HEK293 (cell line): ENCODE data around the gene SFT2D2.

Experiments
- EGR2 ChIP-seq: fragments of 450-650 bp; formaldehyde crosslinking; IDR thresholded peaks from 2 replicates; pipeline ENCODE4 v1.5.1; 2016; ENCODE audit warnings: low read depth, missing biosample characterization, missing genetic modification characterization
- GLIS1 ChIP-seq: fragments of 450-650 bp; formaldehyde crosslinking; IDR thresholded peaks from 2 replicates; pipeline ENCODE4 v1.5.1; 2016; ENCODE audit warnings: missing biosample characterization, missing genetic modification characterization
- GLIS2 ChIP-seq: fragments of 450-650 bp; formaldehyde crosslinking; IDR thresholded peaks from 2 replicates; pipeline ENCODE4 v1.5.1; 2016; ENCODE audit warnings: missing biosample characterization, missing genetic modification characterization
- PATZ1 ChIP-seq: fragments of 450-650 bp; formaldehyde crosslinking; IDR thresholded peaks from 2 replicates; pipeline ENCODE4 v1.5.1; 2016; ENCODE audit warnings: missing biosample characterization, missing genetic modification characterization
- PBX3 ChIP-seq: sonication (generic); formaldehyde crosslinking; IDR thresholded peaks from 2 replicates; pipeline ENCODE4 v1.8.1; 2022; ENCODE audit warnings: mild to moderate bottlenecking, moderate library complexity, missing genetic modification reagents
- PRDM6 ChIP-seq: fragments of 450-650 bp; formaldehyde crosslinking; IDR thresholded peaks from 2 replicates; pipeline ENCODE4 v1.5.1; 2017; ENCODE audit warnings: missing biosample characterization, missing genetic modification characterization
- SALL2 ChIP-seq: fragments of 450-650 bp; formaldehyde crosslinking; IDR thresholded peaks from 2 replicates; pipeline ENCODE4 v1.5.0; 2017; ENCODE audit warnings: missing biosample characterization, mild to moderate bottlenecking, missing genetic modification characterization, borderline replicate concordance
- ZBTB17 ChIP-seq: fragments of 450-650 bp; formaldehyde crosslinking; IDR thresholded peaks from 2 replicates; pipeline ENCODE4 v1.5.1; 2016; ENCODE audit warnings: missing biosample characterization, missing genetic modification characterization
- ZBTB20 ChIP-seq: fragments of 450-650 bp; formaldehyde crosslinking; IDR thresholded peaks from 2 replicates; pipeline ENCODE4 v1.5.1; 2016; ENCODE audit warnings: missing biosample characterization, missing genetic modification characterization
- ZBTB48 ChIP-seq: fragments of 450-650 bp; formaldehyde crosslinking; IDR thresholded peaks from 2 replicates; pipeline ENCODE4 v1.5.1; 2016; ENCODE audit warnings: missing biosample characterization, missing genetic modification characterization
- ZBTB7A ChIP-seq: fragments of 450-650 bp; formaldehyde crosslinking; IDR thresholded peaks from 2 replicates; pipeline ENCODE4 v1.5.1; 2016; ENCODE audit warnings: low read depth, missing biosample characterization, missing genetic modification characterization
- ZBTB8A ChIP-seq: fragments of 450-650 bp; formaldehyde crosslinking; IDR thresholded peaks from 2 replicates; pipeline ENCODE4 v1.5.1; 2016; ENCODE audit warnings: missing biosample characterization, missing genetic modification characterization
- ZNF223 ChIP-seq: fragments of 450-650 bp; formaldehyde crosslinking; IDR thresholded peaks from 2 replicates; pipeline ENCODE4 v1.5.1; 2016; ENCODE audit warnings: missing biosample characterization, missing genetic modification characterization
- ZNF335 ChIP-seq: fragments of 450-650 bp; formaldehyde crosslinking; conservative IDR thresholded peaks from 2 replicates; pipeline ENCODE4 v1.5.1; 2016; ENCODE audit warnings: missing biosample characterization, missing genetic modification characterization
- ZNF571 ChIP-seq: fragments of 450-650 bp; formaldehyde crosslinking; IDR thresholded peaks from 2 replicates; pipeline ENCODE4 v1.5.0; 2017; ENCODE audit warnings: missing biosample characterization, missing genetic modification characterization
- TF ChIP-seq, protein P1 (sequence below): fragments of 450-650 bp; formaldehyde crosslinking; IDR thresholded peaks from 2 replicates; pipeline ENCODE4 v1.5.1; 2016; ENCODE audit warnings: missing biosample characterization, missing genetic modification characterization, borderline replicate concordance
- TF ChIP-seq, protein P2 (sequence below): fragments of 450-650 bp; formaldehyde crosslinking; IDR thresholded peaks from 2 replicates; pipeline ENCODE4 v1.5.1; 2017; ENCODE audit warnings: missing biosample characterization, missing genetic modification characterization
- TF ChIP-seq, protein P3 (sequence below): fragments of 450-650 bp; formaldehyde crosslinking; IDR thresholded peaks from 2 replicates; pipeline ENCODE4 v1.5.1; 2016; ENCODE audit warnings: missing biosample characterization, missing genetic modification characterization

SFT2D2 gene

DNA sequence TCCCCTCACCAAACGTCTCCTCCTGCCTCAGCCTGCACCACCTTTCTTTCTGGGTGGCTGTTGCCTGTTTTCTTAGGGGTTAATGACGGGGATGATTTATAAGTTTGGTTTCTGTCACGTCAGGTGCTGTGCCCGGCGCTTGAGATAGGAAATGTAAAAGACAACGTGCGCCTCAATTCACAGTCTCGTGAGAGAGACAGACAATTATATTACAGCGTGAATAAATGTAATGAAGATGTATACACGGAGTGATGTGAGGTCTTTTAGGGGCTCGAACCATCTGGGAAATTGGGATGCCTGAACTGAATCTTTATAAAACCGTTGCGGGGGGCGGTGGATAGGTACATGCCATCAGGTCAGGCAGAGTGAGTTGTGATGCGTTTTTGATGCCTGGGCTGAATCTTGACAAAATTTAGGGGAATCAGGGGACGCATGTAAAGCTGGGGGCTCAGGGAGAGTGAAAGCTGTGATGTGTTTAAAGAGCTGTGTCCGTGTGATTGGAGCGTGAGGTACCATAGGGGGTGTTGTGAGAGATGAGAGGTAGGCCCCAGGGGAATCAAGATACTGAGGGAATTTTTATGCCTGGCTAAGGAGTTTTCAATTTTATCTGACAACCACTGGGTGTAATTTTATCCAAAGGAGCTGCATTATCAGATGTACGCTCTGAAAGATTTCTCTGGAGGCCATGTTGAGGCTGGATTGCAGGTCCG lies 46.2 kb upstream of the SFT2D2 start (continued):
- peak; percentile 63 for TF ChIP-seq PATZ1 (tag by site-specific recombination)
- TF ChIP-seq PBX3 (CRISPR knock-in tag): 0 out of 2 replicates have a peak, but pooled peaks have one; percentile 18
- TF ChIP-seq, protein P1, sequence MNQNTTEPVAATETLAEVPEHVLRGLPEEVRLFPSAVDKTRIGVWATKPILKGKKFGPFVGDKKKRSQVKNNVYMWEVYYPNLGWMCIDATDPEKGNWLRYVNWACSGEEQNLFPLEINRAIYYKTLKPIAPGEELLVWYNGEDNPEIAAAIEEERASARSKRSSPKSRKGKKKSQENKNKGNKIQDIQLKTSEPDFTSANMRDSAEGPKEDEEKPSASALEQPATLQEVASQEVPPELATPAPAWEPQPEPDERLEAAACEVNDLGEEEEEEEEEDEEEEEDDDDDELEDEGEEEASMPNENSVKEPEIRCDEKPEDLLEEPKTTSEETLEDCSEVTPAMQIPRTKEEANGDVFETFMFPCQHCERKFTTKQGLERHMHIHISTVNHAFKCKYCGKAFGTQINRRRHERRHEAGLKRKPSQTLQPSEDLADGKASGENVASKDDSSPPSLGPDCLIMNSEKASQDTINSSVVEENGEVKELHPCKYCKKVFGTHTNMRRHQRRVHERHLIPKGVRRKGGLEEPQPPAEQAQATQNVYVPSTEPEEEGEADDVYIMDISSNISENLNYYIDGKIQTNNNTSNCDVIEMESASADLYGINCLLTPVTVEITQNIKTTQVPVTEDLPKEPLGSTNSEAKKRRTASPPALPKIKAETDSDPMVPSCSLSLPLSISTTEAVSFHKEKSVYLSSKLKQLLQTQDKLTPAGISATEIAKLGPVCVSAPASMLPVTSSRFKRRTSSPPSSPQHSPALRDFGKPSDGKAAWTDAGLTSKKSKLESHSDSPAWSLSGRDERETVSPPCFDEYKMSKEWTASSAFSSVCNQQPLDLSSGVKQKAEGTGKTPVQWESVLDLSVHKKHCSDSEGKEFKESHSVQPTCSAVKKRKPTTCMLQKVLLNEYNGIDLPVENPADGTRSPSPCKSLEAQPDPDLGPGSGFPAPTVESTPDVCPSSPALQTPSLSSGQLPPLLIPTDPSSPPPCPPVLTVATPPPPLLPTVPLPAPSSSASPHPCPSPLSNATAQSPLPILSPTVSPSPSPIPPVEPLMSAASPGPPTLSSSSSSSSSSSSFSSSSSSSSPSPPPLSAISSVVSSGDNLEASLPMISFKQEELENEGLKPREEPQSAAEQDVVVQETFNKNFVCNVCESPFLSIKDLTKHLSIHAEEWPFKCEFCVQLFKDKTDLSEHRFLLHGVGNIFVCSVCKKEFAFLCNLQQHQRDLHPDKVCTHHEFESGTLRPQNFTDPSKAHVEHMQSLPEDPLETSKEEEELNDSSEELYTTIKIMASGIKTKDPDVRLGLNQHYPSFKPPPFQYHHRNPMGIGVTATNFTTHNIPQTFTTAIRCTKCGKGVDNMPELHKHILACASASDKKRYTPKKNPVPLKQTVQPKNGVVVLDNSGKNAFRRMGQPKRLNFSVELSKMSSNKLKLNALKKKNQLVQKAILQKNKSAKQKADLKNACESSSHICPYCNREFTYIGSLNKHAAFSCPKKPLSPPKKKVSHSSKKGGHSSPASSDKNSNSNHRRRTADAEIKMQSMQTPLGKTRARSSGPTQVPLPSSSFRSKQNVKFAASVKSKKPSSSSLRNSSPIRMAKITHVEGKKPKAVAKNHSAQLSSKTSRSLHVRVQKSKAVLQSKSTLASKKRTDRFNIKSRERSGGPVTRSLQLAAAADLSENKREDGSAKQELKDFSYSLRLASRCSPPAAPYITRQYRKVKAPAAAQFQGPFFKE: no peak
- TF ChIP-seq ZBTB20 (tag by site-specific recombination): 0 out of 2 replicates have a peak, but pooled peaks have one; percentile 29
- TF ChIP-seq GLIS2 (tag by site-specific recombination): peak; percentile 78
- 0 out of 2 replicates have a peak, but pooled peaks have one; percentile 33 for TF ChIP-seq PRDM6 (tag by site-specific recombination)
- peak; percentile 60 for TF ChIP-seq GLIS1 (tag by site-specific recombination)
- TF ChIP-seq SALL2 (tag by site-specific recombination): no peak
- no peak for TF ChIP-seq ZNF571 (tag by site-specific recombination)
- TF ChIP-seq ZBTB48 (tag by site-specific recombination): peak; percentile 77
- TF ChIP-seq ZBTB17 (tag by site-specific recombination): peak; percentile 80
- no peak for TF ChIP-seq EGR2
- no peak for TF ChIP-seq ZBTB7A (tag by site-specific recombination)
- TF ChIP-seq ZNF223 (tag by site-specific recombination): peak; percentile 99
- TF ChIP-seq, protein P2, sequence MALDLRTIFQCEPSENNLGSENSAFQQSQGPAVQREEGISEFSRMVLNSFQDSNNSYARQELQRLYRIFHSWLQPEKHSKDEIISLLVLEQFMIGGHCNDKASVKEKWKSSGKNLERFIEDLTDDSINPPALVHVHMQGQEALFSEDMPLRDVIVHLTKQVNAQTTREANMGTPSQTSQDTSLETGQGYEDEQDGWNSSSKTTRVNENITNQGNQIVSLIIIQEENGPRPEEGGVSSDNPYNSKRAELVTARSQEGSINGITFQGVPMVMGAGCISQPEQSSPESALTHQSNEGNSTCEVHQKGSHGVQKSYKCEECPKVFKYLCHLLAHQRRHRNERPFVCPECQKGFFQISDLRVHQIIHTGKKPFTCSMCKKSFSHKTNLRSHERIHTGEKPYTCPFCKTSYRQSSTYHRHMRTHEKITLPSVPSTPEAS (tag by site-specific recombination): no peak
- no peak for TF ChIP-seq ZBTB8A (tag by site-specific recombination)
- peak; percentile 80 for TF ChIP-seq ZNF335 (tag by site-specific recombination)
- TF ChIP-seq, protein P3, sequence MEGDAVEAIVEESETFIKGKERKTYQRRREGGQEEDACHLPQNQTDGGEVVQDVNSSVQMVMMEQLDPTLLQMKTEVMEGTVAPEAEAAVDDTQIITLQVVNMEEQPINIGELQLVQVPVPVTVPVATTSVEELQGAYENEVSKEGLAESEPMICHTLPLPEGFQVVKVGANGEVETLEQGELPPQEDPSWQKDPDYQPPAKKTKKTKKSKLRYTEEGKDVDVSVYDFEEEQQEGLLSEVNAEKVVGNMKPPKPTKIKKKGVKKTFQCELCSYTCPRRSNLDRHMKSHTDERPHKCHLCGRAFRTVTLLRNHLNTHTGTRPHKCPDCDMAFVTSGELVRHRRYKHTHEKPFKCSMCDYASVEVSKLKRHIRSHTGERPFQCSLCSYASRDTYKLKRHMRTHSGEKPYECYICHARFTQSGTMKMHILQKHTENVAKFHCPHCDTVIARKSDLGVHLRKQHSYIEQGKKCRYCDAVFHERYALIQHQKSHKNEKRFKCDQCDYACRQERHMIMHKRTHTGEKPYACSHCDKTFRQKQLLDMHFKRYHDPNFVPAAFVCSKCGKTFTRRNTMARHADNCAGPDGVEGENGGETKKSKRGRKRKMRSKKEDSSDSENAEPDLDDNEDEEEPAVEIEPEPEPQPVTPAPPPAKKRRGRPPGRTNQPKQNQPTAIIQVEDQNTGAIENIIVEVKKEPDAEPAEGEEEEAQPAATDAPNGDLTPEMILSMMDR: peak; percentile 51; the same call in 1 of the 2 replicates
